Ascending aorta (tissue), 2 donors: ENCODE results near the gene ADCK1. TPM values are rescaled to one million over a fixed set of nuclear protein-coding genes. Genes with fewer than 3 reads are reported as not detected.
"Not testable (repeated sequence)": the region's sequence is repeated elsewhere in the genome, so short reads cannot be mapped to it uniquely, and the experiment has no call there.

Source experiments
- DNase-seq, 2 donors: peaks; one replicate each; pipeline ENCODE4 v3.0.0-alpha.2; 2019; ENCODE audit warnings: low spot score in 2 of 2
- H3K27ac ChIP-seq, 2 donors: fragments of 200-600 bp; sonication (generic); one replicate each; pipeline ENCODE4 v1.5.1; 2016 to 2017; ENCODE audit warnings: mild to moderate bottlenecking in 1 of 2
- H3K27me3 ChIP-seq: fragments of 200-600 bp; sonication (generic); one replicate; pipeline ENCODE4 v1.5.1; 2017
- H3K36me3 ChIP-seq, 2 donors: fragments of 200-600 bp; sonication (generic); one replicate each; pipeline ENCODE4 v1.5.1; 2016
- H3K4me1 ChIP-seq, 2 donors: fragments of 200-600 bp; sonication (generic); one replicate each; pipeline ENCODE4 v1.5.1; 2016 to 2017; ENCODE audit warnings: mild to moderate bottlenecking in 1 of 2
- H3K4me3 ChIP-seq, 2 donors: fragments of 200-600 bp; sonication (generic); one replicate each; pipeline ENCODE4 v1.5.1; 2016 to 2017; ENCODE audit warnings: mild to moderate bottlenecking in 1 of 2
- H3K9me3 ChIP-seq, 2 donors: fragments of 200-600 bp; sonication (generic); one replicate each; pipeline ENCODE4 v1.5.1; 2016
- CTCF ChIP-seq, 3 experiments: fragments of 200-600 bp in 2 of 3; fragments of 450-650 bp in 1 of 3; sonication (generic) in 2 of 3; IDR thresholded peaks; one replicate each; pipeline ENCODE4 v1.5.1; 2016 to 2019; ENCODE audit warnings: antibody characterized with exemption in 3 of 3, mild to moderate bottlenecking in 1 of 3, moderate library complexity in 1 of 3
- intact Hi-C: fragments of 100-400 bp; cut with DNase I; formaldehyde crosslinking; loops from one replicate; pipeline ENCODE4 v1.15.1; 2023
- total RNA-seq: library from RNA; depleted of rRNA; stranded (reverse); fragments of >200 nt; gene quantifications from one replicate; pipeline ENCODE4 v1.1.0, GENCODE V29; 2016

ADCK1 gene
- total RNA-seq, 1 donor from 2014 or later = 0.43 TPM

DNA sequence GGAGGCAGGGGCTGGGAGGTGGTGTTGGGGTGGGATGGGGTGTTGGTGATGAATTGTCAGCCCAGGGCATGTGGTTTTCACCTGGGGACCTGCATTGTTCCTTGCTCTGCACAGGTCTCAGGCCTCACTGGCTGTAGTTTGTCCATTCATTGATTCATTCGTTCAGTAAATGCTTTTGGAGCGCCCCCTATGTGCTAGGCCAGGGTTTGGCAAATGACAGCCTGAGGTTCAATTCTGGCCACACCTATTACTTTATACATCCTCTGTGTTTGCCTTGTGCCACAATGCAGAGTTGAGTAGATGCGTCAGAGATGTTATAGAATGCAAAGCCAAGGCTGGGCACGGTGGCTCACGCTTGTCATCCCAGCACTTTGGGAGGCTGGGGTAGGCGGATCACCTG lies 4.7 kb downstream of the ADCK1 start:
- intact Hi-C loops = no loop called here
- DNase-seq = no peak
- Histone ChIP-seq H3K4me3 (no peak overlapping the region), H3K4me1 (peaks cover 0 to 3% of the 10 kb centered on the region in 2 donors), H3K36me3 (no peaks in the 10 kb centered on the region), H3K9me3 (no peaks in the 10 kb centered on the region), H3K27ac (no peak overlapping the region), H3K27me3 (no peaks in the 10 kb centered on the region)
- TF ChIP-seq CTCF (IDR thresholded peaks at IDR 0.05) = no peak

DNA sequence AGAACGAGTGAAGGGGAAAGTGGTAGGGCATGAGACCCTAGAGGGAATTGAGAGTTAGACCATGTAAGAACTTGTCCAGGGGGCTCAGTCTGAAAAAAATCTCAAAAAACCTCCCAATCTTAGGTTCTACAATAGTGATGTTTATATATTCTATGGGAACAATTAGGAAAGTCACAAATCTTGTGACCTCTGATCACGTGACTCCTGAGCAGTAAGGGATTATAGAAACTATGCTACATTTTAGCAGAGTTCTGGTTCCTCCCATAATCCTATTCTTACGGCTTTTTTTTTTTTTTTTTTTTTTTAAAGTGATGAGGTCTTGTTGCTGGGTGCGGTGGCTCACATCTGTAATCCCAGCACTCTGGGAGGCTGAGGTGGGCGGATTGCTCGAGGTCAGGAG lies 5.8 kb downstream of the ADCK1 start:
- intact Hi-C loops = no loop called here
- Histone ChIP-seq H3K27ac (no peak overlapping the region), H3K9me3 (no peaks in the 10 kb centered on the region), H3K36me3 (no peaks in the 10 kb centered on the region), H3K27me3 (no peaks in the 10 kb centered on the region), H3K4me1 (peaks cover 0 to under 1% of the 10 kb centered on the region in 2 donors), H3K4me3 (no peak overlapping the region)
- no peak for DNase-seq
- TF ChIP-seq CTCF (IDR thresholded peaks at IDR 0.05) = no peak

DNA sequence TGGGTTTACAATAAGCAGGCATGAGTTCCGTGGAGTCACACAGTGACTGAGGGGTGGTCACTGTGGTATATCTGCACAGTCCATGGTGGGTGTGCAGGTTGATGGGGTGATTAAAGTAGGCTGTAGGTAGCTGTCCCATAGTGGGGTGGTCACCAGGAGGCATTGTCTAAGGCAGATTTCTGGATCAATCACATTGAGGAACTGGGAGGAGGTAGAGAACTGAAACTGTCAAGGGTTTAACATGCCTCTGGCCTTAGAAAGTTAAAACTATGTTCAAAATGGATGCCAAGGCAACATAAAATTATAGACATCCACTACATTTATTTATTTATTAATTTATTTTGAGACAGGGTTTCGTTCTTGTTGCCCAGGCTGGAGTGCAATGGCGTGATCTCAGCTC lies 8.3 kb downstream of the ADCK1 start:
- Histone ChIP-seq H3K36me3 (no peaks in the 10 kb centered on the region), H3K27ac (no peak overlapping the region), H3K27me3 (no peaks in the 10 kb centered on the region), H3K4me1 (no peaks in the 10 kb centered on the region), H3K9me3 (no peaks in the 10 kb centered on the region), H3K4me3 (no peak overlapping the region)
- DNase-seq = no peak
- intact Hi-C loops = no loop called here
- TF ChIP-seq CTCF (IDR thresholded peaks at IDR 0.05) = no peak

DNA sequence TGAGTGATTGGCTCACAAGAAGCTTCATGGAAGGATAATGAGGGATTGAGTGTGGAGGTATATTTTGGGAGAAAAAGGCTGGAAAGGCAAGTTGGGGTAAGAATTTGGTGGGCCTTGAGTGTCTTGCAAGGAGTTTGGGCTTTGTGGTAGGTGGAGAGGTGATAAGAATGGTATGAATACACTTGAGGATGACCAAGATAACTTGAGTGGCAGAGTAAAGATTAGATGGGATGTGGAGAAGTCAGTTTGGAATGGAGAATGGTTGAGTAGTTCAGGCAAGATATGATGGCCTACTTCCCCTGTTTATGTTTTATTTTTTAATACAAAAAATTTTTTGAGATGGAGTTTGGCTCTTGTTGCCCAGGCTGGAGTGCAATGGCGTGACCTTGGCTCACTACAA lies 9.1 kb downstream of the ADCK1 start:
- intact Hi-C loops = no loop called here
- Histone ChIP-seq H3K27me3 (no peaks in the 10 kb centered on the region), H3K4me1 (no peaks in the 10 kb centered on the region), H3K36me3 (no peaks in the 10 kb centered on the region), H3K27ac (no peak overlapping the region), H3K4me3 (no peak overlapping the region), H3K9me3 (no peaks in the 10 kb centered on the region)
- DNase-seq = no peak
- no peak for TF ChIP-seq CTCF (IDR thresholded peaks at IDR 0.05)

DNA sequence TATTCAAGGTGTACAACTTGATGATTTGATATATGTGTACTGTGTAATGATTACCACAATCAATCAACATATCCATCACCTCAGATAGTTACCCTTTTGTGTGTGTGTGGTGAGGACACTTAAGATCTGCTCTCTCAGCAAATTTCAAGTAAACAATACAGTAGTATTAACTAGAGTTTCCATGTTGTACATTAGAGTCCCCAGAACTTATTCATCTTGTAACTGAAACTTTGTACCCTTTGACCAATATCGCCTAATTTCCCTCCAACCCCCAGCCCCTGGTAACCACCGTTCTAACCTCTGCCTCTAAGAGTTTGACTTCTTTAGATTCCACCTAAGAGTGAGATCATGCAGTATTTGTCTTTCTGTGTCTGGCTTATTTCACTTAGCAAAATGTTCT lies 12.1 kb downstream of the ADCK1 start:
- TF ChIP-seq CTCF (IDR thresholded peaks at IDR 0.05) = no peak
- Histone ChIP-seq H3K4me3 (no peak overlapping the region), H3K36me3 (no peaks in the 10 kb centered on the region), H3K27me3 (no peaks in the 10 kb centered on the region), H3K4me1 (no peaks in the 10 kb centered on the region), H3K27ac (no peak overlapping the region), H3K9me3 (no peaks in the 10 kb centered on the region)
- no peak for DNase-seq
- intact Hi-C loops = no loop called here

DNA sequence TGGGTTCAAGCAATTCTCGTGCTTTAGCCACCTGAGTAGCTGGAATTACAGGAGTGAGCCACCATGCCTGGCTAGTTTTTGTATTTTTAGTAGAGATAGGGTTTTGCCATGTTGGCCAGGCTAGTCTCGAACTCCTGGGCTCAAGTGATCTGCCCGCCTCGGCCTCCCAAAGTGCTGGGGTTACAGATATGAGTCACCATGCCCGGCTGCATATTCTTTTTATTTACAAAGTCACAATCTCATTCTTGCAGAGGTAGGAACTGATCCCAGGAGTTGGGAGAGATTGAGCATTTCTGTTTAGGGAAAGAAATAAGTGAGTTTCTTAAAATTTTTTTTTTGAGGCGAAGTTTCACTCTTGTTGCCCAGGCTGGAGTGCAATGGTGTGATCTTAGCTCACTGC lies 12.8 kb downstream of the ADCK1 start:
- H3K27me3 ChIP-seq, H3K4me1 ChIP-seq, DNase-seq, intact Hi-C loops, H3K27ac ChIP-seq, H3K9me3 ChIP-seq, H3K36me3 ChIP-seq, H3K4me3 ChIP-seq: not testable (repeated sequence)
